Effector CD4-positive, alpha-beta T cell (primary cell): ENCODE data around the gene MID2.
A peak's percentile ranks its signal among the peaks of the same experiment; 100 is the strongest.
"Not testable (repeated sequence)": the region's sequence is repeated elsewhere in the genome, so short reads cannot be mapped to it uniquely, and the experiment has no call there.

ENCODE experiments used
- DNase-seq: peaks from one replicate; pipeline ENCODE4 v3.0.0-alpha.2; 2020

The MID2 gene

GRCh38 chrX:107842715-107843400 lies 17.2 kb downstream of the MID2 start:
- DNase-seq: no peak

- DNase-seq: no peak
Measured at GRCh38 chrX:107845625-107846024, 20.0 kb downstream of the MID2 start.

- no peak for DNase-seq
Measured at GRCh38 chrX:107848591-107848990, 22.9 kb downstream of the MID2 start.

- no peak for DNase-seq
Measured at GRCh38 chrX:107849747-107850421, 24.2 kb downstream of the MID2 start.

GRCh38 chrX:107850422-107850765 lies 24.7 kb downstream of the MID2 start:
- no peak for DNase-seq

- no peak for DNase-seq
Measured at GRCh38 chrX:107851215-107851614, 25.5 kb downstream of the MID2 start.

- not testable (repeated sequence) for DNase-seq
Measured at GRCh38 chrX:107851665-107852064, 26.0 kb downstream of the MID2 start.

- DNase-seq: no peak
Measured at GRCh38 chrX:107856289-107856688, 30.6 kb downstream of the MID2 start.

- DNase-seq: not testable (repeated sequence)
Measured at GRCh38 chrX:107857041-107857440, 31.4 kb downstream of the MID2 start.

GRCh38 chrX:107857837-107858236 lies 32.2 kb downstream of the MID2 start:
- no peak for DNase-seq

GRCh38 chrX:107861056-107861455 lies 35.4 kb downstream of the MID2 start:
- DNase-seq: no peak

GRCh38 chrX:107871136-107871535 lies 45.5 kb downstream of the MID2 start:
- DNase-seq: no peak

GRCh38 chrX:107878106-107878505 lies 52.4 kb downstream of the MID2 start:
- DNase-seq: no peak

- DNase-seq: no peak
Measured at GRCh38 chrX:107880054-107880610, 54.5 kb downstream of the MID2 start.

GRCh38 chrX:107894038-107894437 lies 68.4 kb downstream of the MID2 start:
- DNase-seq: peak; percentile 21

- no peak for DNase-seq
Measured at GRCh38 chrX:107902721-107903120, 77.1 kb downstream of the MID2 start.

GRCh38 chrX:107905366-107905765 lies 79.7 kb downstream of the MID2 start:
- no peak for DNase-seq

- DNase-seq: no peak
Measured at GRCh38 chrX:107924136-107924746, 98.6 kb downstream of the MID2 start.

GRCh38 chrX:107934262-107934661 lies 108.6 kb downstream of the MID2 start:
- DNase-seq: no peak

- no peak for DNase-seq
Measured at GRCh38 chrX:107935200-107935599, 109.5 kb downstream of the MID2 start.

- DNase-seq: no peak
Measured at GRCh38 chrX:107935664-107936433, 110.2 kb downstream of the MID2 start.

- no peak for DNase-seq
Measured at GRCh38 chrX:107936434-107936730, 110.7 kb downstream of the MID2 start.

- no peak for DNase-seq
Measured at GRCh38 chrX:107940095-107940494, 114.4 kb downstream of the MID2 start.
